NCI-H2081 treated with DMSO at 0.1 percent for 48 hours (cell line): ENCODE data around the gene ST3GAL4.

Experiments used
- DNase-seq: peaks from one replicate; lab custom pipeline; 2025; lab: John Stamatoyannopoulos, UW

The ST3GAL4 gene

GRCh38 chr11:126331286-126331685, 24.2 kb upstream of the ST3GAL4 start:
- no peak for DNase-seq

- no peak for DNase-seq
Observed at GRCh38 chr11:126332221-126332711, 23.2 kb upstream of the ST3GAL4 start.

- no peak for DNase-seq
Observed at GRCh38 chr11:126333142-126333541, 22.3 kb upstream of the ST3GAL4 start.

GRCh38 chr11:126334659-126335462, 20.6 kb upstream of the ST3GAL4 start:
- no peak for DNase-seq

- DNase-seq: no peak
Observed at GRCh38 chr11:126335463-126335760, 20.1 kb upstream of the ST3GAL4 start.

GRCh38 chr11:126336138-126336541, 19.3 kb upstream of the ST3GAL4 start:
- no peak for DNase-seq

GRCh38 chr11:126336671-126337101, 18.8 kb upstream of the ST3GAL4 start:
- no peak for DNase-seq

- DNase-seq: no peak
Observed at GRCh38 chr11:126337126-126337473, 18.4 kb upstream of the ST3GAL4 start.

GRCh38 chr11:126337474-126338241, 17.8 kb upstream of the ST3GAL4 start:
- DNase-seq: no peak

GRCh38 chr11:126338346-126339055, 17.0 kb upstream of the ST3GAL4 start:
- no peak for DNase-seq

GRCh38 chr11:126339073-126339862, 16.2 kb upstream of the ST3GAL4 start:
- no peak for DNase-seq

GRCh38 chr11:126339863-126340434, 15.5 kb upstream of the ST3GAL4 start:
- DNase-seq: no peak

- no peak for DNase-seq
Observed at GRCh38 chr11:126340960-126341606, 14.4 kb upstream of the ST3GAL4 start.

- no peak for DNase-seq
Observed at GRCh38 chr11:126341760-126342161, 13.7 kb upstream of the ST3GAL4 start.

- no peak for DNase-seq
Observed at GRCh38 chr11:126343051-126343450, 12.4 kb upstream of the ST3GAL4 start.

GRCh38 chr11:126344141-126345080, 11.1 kb upstream of the ST3GAL4 start:
- DNase-seq: no peak

GRCh38 chr11:126345283-126345682, 10.2 kb upstream of the ST3GAL4 start:
- DNase-seq: no peak

- no peak for DNase-seq
Observed at GRCh38 chr11:126345759-126346585, 9.5 kb upstream of the ST3GAL4 start.

- DNase-seq: no peak
Observed at GRCh38 chr11:126346586-126346940, 8.9 kb upstream of the ST3GAL4 start.
